SH-SY5Y (cell line): ENCODE results near the gene GREB1.

Source experiments
- GATA2 ChIP-seq: IDR thresholded peaks from 2 replicates; pipeline ENCODE4 v1.6.1; 2011; ENCODE audit warnings: mild to moderate bottlenecking, low read depth, low read length
- GATA3 ChIP-seq: IDR thresholded peaks from 2 replicates; pipeline ENCODE4 v1.6.1; 2011; ENCODE audit warnings: low read depth, mild to moderate bottlenecking, low read length, moderate library complexity

Gene GREB1

DNA sequence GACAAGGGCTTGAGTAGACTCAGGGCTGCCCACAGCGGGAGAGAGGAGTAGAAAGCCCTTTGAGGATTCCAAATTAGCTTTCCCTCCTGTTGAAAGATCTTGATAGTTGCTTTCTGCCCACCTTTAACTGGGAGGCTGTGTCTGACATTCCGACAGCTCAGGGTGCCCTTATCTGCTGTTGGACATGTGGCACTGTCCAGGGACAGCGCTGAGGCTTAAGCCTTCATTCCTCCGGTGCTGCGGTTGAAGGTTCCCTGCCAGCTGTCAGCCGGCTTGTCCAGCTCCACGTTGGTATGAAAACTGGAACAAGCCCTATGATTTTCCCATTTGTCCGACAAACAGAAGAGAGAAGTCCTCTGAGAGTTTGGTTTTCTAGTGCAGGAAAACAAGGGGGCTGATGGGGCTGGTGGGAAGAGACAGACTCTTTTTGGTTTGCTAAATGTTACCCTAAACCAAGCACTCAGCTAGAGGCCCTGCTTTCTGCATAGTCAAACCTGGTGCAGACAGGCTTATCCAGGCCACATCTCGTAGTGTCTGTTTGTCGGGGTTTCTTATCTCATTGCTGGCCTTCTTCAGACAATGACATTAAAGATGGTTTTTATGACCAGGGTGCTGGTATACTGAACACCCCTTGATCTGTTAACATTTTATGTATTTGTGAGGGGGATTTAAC lies 24.5 kb downstream of the GREB1 start:
- TF ChIP-seq GATA2, result peak; percentile 87
- no peak; the same call in 1 of the 2 replicates for TF ChIP-seq GATA3

DNA sequence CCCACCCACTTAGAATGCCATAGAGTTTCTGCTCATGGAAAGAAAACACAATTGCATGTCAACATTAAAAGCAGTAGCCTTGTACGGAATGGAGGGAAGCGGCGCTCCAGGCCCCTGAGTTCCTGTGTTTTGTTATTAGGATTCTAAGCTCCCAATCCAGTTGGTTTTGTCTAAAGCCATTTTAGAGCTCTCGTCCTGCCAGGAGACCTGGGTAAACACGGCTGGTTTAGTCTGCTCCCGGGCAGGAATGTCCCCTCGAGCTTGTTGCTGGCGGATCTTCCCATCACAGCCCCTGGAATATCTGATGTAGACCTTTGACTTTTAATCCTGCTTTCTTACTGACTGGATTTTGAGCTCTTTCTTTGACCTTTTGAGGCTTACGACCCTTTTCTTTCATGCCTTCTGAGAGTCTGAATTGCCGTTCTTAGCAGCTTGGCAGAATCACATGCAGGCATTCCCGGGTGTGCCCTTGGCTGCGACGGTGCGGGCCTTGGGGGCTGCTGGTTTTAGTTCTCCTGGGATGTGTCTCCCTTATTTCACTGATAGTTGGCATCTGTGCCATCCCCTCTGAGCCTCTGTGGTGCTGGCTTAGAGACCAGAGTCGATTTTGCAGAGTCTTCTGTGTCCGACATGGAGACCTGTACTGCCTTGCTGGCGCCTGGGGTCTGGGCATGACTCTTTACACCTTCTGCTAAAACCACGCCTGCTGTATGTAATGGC lies 25.4 kb downstream of the GREB1 start:
- TF ChIP-seq GATA3 (no peak), GATA2 (no peak)

DNA sequence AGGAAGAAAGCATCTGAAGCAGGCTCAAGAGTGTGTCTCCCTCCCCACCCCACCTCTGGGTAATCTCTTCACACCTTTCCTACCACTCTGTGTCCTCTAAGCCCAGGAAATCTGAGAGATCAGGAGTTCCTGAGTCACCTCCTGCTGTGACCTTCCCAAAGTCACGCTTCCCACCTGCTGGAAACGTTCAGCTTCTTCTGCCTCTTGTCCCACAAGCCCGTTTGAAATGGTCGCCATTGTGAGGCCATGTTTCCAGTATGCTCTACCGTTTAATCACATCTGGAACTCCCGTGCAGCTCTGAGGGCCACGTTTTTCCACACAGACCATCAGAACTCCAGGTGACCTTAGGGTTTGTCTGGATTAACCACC lies 25.9 kb downstream of the GREB1 start:
- TF ChIP-seq GATA3, result no peak
- no peak for TF ChIP-seq GATA2

DNA sequence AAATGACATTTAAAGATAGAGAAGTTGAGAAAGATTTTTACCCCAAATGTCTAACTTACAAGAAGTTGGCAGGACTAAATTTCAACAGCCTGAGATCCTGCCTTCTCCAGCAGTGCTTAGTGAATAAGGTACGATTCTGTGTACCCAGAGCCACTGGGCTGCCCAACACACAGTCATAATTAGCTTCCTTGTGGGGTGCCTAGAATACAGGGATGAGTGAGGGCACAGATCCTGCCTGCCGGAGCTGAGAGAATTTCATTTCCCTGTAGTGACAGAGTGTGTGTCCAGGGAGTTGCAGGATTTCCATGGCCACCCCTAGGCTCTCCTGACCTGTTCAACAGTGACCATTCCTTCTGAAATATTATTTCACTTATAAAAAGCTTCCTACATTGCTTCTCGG lies 27.0 kb downstream of the GREB1 start:
- TF ChIP-seq GATA2 (no peak), GATA3 (no peak)

DNA sequence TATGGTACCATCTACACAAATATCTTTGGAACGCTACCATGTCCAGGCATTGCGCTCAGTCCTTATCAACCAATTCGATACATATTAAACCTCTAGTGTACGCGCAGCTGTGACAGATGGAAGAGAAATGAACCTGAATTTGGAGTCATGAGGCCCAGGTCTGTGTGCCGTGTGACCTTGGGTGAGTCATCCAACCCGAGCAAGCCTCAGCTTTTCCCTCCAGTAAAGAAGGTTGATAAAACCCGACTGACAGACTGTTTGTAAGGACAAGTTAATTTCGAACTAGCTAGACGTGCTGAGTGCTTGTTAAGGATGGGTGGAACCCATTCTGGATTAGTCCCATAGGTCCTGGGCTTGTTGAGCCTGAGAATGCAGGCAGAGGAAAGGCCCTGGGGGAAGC lies 28.2 kb downstream of the GREB1 start:
- TF ChIP-seq GATA3 (no peak), GATA2 (no peak)

DNA sequence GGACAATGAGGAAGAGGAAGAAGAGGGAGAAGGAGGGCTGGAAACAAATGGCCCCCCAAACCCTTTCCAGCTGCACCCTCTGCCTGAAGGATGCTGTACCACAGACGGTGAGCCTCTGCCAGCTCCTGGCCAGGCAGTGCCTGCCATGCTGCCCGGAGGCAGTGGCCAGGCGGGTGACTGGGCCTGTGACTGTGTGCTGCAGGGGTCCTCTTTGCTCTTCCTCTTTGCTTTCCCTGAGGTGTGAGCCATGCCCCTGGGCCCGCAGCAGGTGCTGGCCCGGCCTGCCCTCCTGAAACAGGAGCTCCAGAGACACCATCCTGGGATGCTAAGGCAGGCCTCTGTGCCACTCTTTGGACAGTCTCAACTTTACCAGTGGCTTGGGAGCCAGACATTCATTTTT lies 28.6 kb downstream of the GREB1 start:
- TF ChIP-seq GATA3 (no peak), GATA2 (no peak)

DNA sequence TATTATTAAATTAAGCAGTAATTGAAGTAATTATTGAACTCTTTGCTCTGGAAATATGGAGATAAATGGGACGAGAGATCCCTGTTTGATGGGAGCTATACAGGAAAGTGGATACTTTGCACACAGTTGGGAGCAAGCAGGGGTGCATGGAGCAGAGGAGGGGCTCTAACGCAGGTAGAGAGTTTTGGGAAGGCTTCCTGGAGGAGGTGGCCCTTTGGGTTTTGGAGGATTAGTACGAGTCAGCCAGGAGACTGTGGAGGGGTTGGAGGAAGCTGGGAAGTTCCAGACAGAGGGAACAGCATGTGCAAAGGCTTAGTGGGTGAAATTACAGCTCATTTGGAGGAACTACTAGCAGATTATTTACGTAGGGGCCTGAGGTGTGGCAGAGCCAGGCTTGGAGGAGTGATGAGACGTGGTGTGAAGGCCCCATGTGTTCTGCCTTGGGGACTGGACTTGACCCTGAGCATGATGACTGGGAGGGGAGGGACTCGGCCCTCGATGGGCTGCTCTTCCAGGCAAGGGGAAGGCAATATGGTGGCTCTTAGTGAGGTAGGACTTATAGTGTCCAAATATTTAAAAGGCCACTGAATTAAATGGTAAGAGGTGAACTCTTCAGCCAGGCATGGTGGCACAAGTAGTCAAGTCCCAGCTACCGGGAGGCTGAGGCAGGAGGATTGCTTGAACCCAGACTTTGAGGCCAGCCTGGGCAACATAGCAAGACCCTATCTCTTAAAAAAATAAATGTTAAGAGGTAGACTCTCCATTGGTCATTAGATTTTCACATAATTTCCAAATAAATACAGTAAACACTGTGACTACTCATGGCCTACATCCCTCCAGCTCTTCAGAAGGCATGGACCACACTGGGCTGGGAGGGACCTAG lies 30.2 kb downstream of the GREB1 start:
- no peak for TF ChIP-seq GATA3

DNA sequence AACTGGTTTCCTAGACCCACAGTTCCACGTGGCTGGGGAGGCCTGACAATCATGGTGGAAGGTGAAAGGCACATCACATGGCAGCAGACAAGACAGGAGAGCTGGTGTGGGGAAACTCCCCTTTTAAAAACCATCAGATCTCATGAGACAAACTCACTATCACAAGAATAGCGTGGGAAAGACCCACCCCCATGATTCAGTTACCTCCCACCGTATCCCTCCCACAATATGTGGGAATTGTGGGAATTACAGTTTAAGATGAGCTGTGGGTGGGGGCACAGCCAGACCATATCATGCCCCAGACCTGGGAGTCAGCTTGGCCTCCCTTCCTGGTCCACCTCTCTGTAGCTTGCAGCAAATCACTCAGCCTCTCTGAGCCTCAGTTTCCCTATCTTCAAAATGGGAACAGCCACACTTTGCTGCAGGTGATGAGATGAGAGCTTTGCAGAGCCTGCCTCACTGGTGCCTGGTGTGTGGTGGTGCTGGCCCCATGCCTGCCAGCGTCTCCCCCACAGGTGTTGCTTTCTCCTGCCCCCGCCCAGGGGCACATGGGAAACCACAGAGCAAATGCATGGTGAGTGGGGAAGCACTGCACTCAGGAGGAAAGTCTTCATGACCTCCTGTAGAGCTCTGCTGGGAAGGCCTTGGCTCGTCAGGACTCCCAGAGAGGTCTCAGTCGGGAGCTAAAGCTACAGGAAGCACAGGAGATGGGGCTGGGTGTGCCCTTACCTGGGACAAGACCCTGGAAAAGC lies 31.1 kb downstream of the GREB1 start:
- no peak for TF ChIP-seq GATA3
- TF ChIP-seq GATA2, result no peak

DNA sequence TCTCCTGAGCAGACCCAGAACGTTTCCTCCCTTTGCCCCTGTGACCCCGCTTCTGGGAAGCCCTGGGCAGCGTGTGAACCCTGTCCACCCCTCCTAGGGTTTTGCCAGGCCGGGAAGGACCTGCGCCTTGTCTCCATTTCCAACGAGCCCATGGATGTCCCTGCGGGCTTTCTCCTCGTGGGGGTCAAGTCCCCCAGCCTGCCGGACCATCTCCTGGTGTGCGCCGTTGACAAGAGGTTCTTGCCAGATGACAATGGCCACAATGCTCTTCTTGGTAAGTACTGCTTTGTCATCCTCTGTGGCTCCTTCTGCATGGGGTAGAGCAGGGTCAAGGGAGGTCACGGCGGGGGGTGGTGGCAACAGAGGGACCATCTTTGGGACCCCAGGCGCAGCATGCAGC lies 32.5 kb downstream of the GREB1 start:
- TF ChIP-seq GATA2, result no peak
- no peak for TF ChIP-seq GATA3

DNA sequence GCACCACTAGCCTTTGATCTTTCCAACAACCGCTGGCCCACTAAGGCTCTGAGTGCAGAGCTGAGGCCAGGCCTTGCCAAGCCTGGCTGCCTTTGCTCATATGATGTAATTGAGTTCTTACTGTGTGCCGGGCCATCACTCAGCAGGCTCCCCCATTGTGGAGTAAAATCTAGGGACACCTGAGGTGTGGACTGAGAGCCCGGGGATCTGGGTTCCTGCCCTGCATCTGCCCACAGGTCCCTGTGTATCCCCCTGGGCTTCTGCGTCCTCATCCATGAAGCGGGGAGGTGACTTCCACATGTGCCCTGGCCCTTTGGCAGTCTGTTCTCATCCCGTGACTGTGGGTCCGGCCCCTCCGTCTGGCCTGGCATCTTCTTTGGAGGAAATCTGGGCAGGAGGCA lies 33.8 kb downstream of the GREB1 start:
- TF ChIP-seq GATA3, result no peak
- TF ChIP-seq GATA2, result no peak

DNA sequence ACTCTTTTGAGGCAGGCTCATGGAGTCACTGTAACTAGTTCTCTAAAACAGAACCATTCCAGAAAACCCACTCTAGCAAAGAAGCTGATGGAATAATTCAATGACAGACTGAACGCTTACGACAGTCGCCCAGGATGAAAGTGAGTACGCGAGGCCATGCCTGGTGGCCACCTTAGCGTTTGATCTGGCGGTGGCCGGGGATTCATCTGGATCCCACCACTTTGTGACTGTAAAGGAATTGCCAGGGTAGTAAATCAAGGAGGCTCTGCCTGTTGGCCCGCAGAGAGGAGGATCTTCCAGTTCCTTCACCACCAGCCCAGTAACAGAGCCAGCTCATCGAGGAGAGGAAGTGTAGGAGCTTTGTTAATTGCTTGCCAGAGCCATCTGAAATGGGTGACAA lies 34.6 kb downstream of the GREB1 start:
- TF ChIP-seq GATA2 (no peak), GATA3 (no peak)

DNA sequence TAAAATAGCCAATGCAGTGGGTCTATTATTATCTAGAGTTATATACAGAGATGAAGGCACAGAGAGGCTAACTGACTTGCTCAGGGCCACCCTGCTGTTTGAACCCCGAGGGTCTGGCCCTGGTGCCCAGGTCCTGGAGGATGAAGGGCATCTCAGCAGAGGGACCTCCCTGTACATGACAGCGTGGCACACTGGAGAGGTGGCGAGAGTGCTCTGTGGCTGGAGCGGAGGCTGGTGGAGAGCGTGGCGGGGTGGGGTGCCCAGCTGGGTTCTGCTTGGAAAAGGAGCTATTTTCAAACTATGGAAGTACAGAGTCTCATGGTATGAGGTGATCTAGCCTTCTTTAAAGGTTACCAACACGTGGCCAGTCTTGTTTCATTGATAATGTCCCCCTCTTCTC lies 35.8 kb downstream of the GREB1 start:
- TF ChIP-seq GATA2 (no peak), GATA3 (no peak)

DNA sequence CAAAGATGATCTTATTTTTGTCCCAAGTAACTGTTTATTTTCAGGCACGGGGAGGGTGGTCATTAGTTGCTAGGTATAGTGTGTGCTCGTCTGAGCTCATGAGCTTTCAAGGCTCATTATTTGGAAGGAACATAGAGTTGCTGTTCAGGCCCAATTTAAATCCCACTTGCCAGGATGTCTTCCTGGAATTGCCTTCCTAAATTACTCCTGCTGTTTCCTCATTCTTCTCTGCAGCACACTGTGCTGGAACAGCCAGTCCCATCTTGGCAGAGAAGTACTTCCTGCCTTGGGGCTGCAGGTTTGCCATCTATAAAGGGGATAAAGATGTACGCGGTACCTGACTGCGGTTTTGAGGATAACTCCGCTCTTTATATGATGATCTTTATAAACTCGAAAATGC lies 37.3 kb downstream of the GREB1 start:
- TF ChIP-seq GATA2, result no peak
- no peak for TF ChIP-seq GATA3

DNA sequence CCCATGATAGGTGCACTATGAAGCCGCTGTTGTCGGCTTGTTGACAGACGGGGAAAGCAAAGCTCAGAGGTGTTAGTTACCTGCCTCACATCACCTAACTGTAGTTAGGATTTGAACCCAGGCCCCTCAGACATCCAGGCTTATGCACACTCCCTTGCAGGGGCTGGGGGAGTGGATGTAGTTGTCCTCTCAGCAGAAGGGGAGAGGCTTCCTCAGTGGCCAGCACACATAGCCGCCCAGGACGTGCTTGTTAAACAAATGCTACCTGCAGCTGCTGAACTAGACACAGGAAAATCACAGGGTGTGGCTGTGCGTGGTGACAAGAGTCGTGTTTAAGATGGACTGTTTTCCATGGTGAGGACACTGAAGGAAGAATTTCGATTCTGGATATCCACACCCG lies 39.2 kb downstream of the GREB1 start:
- TF ChIP-seq GATA3, result no peak
- TF ChIP-seq GATA2, result no peak
